HG03521 (cell line): ENCODE measurements around the gene HPCAL1.

ENCODE experiments used
- ATAC-seq: cut with Tn5 transposase; IDR thresholded peaks from one replicate; pipeline ENCODE4 v1.9.1; 2021; ENCODE audit warnings: mild to moderate bottlenecking, moderate library complexity; ENCODE audit not compliant: unreplicated experiment

Gene HPCAL1

DNA sequence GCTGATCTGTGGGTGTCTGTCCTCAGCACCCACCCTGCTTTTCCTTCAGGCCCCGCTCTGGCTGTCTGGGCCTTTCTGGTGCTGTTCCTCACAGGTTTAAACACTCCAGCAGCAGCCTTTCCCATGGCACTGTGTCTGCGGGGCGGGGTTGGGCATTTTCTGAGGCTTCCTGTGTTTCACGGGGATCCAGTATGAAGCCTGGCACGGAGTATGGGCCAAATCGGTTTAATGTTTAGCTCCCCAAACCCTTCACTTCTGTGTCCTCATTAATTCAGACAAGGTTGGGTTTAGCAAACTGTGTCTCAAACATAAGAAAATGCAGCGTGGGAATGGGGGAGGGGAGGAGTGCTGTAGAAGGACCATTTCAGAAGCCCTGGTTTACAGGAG lies 44.9 kb downstream of the HPCAL1 start:
- ATAC-seq, result no peak

GRCh38 chr2:10348891-10349290 lies 46.2 kb downstream of the HPCAL1 start:
- no peak for ATAC-seq

DNA sequence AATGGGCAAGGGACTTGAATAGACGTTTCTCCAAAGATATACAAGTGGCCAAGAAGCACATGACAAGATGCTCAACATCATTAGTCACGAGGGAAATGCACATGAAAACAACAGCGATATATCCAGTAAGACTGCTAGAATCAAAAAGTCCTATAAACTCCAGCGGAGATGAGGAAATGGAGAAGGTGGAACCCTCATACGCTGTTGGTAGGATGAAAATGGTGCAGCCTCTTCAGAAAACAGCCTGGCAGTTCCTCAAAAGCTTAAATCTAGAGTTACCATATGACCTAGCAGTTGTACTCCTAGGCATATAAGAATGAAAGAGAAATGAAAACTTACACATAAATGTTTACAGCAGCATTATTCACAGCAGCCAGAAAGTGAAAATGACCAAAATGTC lies 48.1 kb downstream of the HPCAL1 start:
- ATAC-seq, result no peak

- ATAC-seq, result no peak
Measured at GRCh38 chr2:10352361-10352760, 49.7 kb downstream of the HPCAL1 start.

GRCh38 chr2:10352972-10353371 lies 50.3 kb downstream of the HPCAL1 start:
- no peak for ATAC-seq

DNA sequence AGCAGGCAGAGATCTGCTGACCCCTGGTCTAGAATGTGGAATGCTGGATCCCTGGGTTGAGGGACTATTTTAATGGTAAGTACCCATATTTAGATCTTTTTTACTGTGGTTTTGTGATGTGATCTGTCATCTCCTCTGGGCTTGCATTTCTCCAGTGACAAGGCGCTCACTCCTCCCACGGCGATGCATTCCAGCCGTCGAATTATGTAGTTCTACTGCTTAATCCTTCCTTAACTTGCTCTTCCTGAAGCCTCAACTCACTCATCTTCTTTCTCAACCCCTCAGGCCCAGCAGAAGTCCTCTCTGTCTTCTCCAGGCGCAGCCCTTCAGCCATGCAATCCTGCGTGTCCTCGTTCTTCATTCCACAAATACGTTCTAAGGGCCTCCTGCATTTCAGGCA lies 51.2 kb downstream of the HPCAL1 start:
- no peak for ATAC-seq

GRCh38 chr2:10354399-10354798 lies 51.7 kb downstream of the HPCAL1 start:
- ATAC-seq, result no peak

DNA sequence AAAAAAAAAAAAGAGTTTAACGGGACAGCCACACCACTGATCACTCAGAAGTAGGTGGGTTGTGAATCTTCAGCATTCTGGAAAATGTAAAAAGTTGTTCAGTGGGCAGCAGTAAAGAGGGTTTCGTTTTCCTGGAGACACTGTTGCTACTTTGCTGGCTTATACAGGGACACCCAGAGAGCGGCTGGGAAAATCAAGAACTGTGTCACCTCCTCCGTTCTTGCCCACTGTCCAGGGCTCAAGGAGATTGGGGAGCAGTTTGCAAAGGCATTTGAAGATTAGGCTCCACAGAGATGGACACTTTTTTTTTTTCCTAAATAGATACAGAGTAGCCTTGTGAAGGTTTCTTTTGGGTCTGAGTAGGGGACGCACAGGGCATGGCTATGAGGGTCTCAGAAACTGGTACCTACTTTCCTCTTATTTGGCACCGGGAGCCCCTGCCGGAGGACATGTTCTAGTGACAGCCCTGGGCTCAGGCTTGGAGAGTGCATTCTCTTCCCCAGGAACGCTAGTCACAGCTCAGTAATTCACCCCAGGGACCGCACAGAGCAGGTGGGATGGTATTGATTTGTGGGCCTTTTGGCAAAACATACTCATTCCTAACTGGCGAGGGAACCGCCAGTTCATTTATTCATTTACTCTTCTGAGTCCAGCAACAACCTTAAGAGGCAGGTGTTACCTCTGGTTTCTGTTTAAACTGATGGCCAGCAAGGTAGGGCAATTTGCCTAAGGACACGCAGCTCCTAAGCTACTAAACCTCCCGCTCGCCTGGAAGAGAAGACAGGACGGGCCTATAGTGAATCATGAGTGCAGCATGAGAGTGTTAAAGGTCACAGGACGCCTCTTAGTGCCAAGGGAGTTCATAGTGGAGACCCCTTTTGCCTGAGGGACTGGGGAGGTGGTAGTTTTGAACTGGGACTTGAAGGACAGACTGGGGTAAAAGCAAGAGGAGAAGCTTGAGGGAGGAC lies 53.1 kb downstream of the HPCAL1 start:
- ATAC-seq, result no peak

- ATAC-seq, result no peak
Measured at GRCh38 chr2:10356439-10356811, 53.7 kb downstream of the HPCAL1 start.

DNA sequence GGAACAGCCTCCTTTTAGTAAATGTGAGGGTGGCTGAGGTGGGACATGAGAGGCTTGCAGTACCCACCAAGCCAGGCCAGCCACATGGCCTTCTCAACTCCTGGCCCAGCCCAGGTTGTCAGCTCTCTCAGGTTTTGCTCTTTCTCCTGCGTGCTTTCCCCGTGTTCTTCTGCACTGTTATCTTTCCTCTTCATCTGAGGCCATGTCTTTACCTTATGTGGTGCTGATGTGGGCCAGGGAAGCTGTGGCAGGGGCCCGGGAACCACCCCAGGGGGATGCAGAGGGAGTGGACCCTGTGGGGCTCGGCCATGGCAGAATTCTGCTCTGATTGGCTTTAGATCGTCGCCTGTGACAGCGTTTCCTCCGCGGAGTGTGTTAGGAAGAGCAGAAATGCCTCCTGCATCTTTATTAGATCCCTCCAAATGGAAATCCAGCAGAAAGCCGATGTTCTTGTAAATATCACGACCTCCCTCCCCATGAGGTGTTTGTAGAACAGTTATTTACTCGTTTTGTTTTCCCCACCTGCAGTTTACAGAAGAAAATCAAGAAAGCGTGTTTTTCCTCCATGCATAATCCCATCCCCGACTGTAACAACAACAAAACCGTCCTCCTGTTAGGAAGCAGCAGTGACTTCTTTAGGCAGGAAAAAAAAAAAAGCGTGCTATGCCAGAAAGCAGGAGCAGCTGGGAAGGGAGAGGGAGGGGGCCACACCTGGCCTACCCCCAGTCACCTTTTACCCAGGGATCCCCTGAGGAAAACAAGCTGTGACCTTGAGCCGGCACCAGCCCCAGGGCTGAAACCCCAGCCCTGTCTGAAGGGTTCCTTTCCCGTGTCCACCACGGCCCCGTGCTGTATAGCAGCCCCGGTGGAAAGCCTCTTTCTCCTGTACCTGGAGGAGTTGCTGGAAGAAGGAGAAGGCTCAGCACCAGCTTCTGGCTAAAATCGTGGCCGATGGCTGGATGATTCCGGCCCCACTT lies 54.8 kb downstream of the HPCAL1 start:
- ATAC-seq, result no peak

DNA sequence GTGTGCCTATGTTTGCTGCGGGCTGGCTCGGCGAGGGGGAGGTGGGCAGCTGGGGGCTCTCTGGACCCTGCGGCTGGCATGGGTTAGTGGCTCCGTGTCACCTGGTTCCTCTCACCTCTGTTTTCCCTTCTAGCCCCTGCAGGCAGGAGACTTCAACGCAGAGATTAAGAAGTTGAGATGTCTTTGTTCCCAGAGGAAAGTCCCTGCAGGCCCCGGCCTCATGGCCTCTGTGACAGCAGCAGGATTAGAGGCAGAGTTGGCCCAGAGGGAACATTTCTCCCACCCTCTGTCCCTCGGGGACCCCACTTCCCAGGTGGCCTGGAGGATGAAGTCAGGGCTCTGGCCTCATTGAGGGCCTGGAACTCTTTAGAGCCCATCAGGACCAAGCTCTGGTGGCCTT lies 56.5 kb downstream of the HPCAL1 start:
- ATAC-seq, result no peak

DNA sequence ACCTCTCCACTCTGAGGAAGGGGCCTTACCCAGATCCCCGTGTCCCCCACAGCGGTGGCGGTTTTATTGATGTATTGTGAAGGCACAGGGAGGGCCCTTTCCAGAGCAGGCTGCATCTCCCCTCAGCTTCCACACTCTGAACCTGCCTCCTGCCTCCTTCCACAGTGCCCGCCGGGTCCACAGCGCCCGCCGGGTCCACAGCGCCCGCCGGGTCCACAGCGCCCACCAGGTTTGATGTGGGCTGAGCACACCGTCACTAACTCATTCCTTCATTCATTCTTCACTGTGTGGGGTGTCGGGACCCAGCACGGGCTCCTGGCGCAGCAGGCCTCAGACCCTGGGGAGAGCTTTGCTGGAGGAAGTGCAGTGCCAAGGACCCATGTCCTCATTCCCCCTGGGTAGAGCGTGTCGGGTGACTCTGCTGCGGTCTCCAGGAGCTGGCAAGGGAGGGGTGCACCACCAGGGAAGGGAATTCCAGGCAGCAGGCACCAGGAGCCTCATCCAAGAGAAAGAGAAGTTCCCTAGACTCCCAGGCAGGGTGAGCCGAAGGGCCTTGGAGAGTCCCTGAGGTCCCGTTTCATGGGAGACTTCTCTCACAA lies 57.1 kb downstream of the HPCAL1 start:
- ATAC-seq, result no peak

DNA sequence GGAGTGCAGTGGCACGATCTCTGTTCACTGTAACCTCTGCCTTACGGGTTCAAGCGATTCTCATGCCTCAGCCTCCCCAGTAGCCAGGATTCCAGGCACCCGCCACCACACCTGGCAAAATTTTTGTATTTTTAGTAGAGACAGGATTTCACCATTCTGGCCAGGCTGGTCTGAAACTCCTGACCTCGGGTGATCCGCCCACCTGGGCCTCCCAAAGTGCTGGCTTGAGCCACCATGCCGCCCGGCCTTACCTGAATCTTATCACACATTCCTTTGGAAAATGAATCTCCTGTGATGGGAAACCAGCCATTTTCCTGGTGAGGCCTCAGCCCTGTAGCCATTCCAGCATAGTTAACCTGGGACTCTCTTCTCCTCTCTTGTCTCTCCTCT lies 57.8 kb downstream of the HPCAL1 start:
- no peak for ATAC-seq

DNA sequence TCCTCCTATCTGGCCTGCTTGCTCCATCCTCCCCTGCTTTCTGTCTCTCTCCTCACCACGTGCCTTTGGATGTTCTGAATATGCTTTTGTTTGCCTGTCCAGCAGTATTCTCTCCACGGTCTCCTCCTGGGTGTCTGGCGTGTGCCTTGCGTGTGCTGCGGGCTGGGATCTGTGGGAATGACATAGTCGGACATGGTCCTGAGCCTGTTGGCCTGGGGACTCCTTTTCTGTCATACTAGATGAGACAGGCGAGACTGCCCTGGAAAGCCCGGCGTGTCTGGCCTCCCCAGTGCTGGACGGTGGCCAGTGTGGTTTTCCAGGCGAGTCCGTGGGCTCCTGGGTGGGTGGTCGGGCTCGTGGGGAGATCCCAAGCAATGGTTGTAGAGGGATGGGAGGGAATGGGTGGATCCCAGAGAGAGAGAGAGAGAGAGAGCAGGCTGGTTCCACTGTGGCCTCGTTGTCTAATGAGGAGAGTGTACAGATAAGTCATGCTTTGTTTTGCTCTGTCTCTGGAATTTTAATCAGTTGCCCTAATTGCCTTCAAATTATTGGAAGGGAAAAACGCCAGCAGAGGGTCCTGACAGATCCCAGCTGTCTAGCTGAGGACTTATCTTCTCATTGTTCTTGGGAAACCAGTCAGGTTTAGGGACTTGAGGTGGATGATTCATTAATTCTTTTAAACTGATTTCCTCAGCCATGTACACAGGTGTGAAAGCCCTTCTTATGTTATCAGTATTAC lies 58.3 kb downstream of the HPCAL1 start:
- ATAC-seq, result no peak

GRCh38 chr2:10362096-10362897 lies 59.6 kb downstream of the HPCAL1 start:
- no peak for ATAC-seq

DNA sequence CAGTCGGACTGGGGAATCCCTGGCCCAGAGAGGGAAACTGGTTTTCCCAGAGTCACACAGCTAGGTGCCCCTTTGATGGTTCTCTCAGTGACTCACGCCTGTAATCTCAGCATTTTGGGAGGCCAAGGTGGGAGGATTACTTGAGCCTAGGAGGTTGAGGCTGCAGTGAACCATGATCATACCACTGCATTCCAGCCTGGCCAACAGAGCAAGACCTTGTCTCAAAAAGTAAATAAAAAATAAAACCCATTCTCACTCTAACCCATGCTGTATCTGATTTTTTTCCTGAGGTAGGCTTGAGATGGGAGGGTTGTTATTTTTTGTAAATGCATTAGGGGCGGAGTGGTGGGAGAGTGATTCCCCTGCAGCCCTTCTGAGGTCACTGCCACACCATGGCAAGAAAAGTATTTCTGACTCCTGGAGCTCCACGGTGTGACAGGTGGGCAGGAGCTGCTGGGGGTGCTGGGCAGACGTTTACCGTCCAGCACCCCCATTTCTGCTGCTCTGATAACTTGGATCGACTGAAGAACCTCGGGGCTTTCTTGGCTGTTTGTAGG lies 60.3 kb downstream of the HPCAL1 start:
- no peak for ATAC-seq

DNA sequence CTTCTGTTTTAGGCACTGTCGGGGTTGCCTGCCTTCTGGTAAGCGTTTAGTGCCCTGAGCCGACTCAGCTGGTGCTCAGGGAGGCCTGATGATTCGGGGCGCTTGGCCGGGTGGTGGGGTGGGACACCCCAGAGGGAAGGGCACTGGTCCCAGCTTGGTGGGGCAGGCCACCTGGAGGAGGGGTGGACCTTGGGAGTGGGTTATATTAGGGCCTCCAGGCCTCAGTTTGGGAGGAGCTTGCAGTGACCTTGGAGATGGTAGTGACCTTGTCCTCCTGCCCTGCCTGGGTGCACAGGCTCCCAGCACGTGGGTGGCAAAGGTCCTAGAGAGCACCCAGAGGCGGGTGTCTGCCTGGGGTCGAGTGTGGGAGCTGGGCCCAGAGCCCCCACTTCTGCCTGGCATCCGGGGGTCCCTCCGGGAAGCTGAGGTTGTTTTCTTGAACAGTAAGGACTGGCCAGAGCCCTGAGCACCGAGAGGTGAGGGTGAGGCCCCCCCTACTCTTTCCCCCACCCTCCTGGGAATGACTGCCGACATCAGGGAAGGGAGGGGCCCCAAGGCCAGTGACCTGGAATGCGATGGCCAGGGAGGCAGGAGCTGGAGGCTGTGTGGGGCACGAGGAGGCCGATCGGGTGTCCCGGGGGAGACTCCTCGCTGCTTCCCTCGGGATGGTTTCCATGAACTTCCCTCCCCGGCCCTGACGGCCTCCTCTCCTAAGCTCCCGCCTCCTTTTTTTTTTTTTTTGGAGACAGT lies 61.3 kb downstream of the HPCAL1 start:
- no peak for ATAC-seq

DNA sequence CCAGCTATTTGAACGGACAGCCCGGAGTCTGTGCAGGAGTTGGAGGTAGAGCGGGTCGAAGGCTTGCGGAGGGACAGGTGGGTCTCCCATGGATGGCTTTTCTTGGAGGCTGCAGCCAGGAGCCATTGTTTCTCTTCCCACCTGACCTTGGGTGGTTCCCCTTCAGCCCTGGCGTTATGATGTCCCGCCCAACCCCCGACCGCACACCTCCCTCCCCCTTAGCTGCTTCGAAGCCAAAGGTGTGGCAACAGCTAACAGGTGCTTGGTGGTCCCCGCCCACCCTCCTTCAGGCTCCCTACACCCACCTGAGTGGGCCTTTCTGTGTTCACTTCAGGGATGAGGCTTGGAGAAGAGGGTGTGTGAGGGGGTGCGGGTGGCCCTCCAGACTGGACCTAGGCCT lies 62.7 kb downstream of the HPCAL1 start:
- no peak for ATAC-seq
